ENCODE results near the gene CGA. TPM values are rescaled to one million over a fixed set of nuclear protein-coding genes. Genes with fewer than 3 reads are reported as not detected.
"Not testable (repeated sequence)": the region's sequence is repeated elsewhere in the genome, so short reads cannot be mapped to it uniquely, and the experiment has no call there.

The CGA gene
- 0.33 TPM for polyA plus RNA-seq (2013, experiment 1 of 2)
- not detected for polyA plus RNA-seq (2013, experiment 2 of 2)

DNA sequence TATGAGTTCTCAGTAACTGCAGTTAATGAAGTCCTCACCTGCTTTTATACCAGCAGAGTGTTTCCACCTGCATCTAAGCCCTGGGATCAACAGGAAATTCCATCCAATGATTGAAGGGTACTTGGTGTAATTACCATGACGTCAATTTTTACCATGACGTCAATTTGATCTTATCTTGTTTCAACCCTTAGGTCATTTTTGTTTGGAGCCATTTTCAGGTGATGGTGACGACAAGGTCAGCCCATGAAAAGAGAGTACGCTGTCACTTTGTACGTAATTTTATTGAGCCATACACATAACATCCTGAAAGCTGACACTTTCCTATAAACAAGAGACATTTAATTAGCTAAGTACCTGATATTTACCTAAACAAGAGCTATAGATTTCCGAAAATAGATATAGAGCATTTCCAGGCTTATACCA, at the start of gene CGA:
TSS of gene CGA (minus strand) at position 20 of the 423 bp plus-strand sequence. CDS start 6,906 bp downstream, outside the sequence.
- Histone ChIP-seq H3K4me1 (ENCODE audit: control insufficient read depth, insufficient read depth, low read length, poor library complexity, severe bottlenecking) (no peaks in the 10 kb centered on the region), H3K27ac (ENCODE audit: low read depth, low read length, severe bottlenecking) (no peak within 1 kb of the TSS), H3K4me3 (ENCODE audit: extremely low read depth, insufficient read depth, low read length, poor library complexity, severe bottlenecking) (no peak within 1 kb of the TSS), H3K36me3 (ENCODE audit: control insufficient read depth, insufficient read depth, low read length) (no peaks in the 10 kb centered on the region), H3K9me3 (ENCODE audit: control insufficient read depth, low read length) (no peaks in the 10 kb centered on the region)
- 91 to 93% methylated on average over 3 to 5 of the region's 6 CpGs for WGBS, 2 experiments (ENCODE audit: insufficient coverage in 2 of 2)

DNA sequence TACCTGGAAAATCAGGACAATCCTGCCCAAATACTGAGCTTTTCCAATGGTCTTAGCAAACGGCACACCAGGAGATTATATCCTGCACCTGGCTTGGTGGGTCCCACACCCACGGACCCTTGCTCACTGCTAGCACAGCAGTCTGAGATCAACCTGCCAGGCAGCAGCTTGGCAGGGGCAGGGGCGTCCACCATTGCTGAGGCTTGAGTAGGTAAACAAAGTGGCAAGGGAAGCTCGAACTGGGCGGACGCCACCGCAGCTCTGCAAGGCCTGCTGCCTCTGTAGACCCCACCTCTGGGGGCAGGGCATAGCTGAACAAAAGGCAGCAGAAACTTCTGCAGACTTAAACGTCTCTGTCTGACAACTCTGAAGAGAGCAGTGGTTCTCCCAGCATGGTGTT, 45.0 kb upstream of the CGA start:
- not testable (repeated sequence) for H3K36me3 ChIP-seq (ENCODE audit: control insufficient read depth, insufficient read depth, low read length); H3K9me3 ChIP-seq (ENCODE audit: control insufficient read depth, low read length); H3K4me1 ChIP-seq (ENCODE audit: control insufficient read depth, insufficient read depth, low read length, poor library complexity, severe bottlenecking); H3K27ac ChIP-seq (ENCODE audit: low read depth, low read length, severe bottlenecking); H3K4me3 ChIP-seq (ENCODE audit: extremely low read depth, insufficient read depth, low read length, poor library complexity, severe bottlenecking)
- 93 to 97% methylated on average over 8 of the region's 8 CpGs for WGBS, 2 experiments (ENCODE audit: insufficient coverage in 2 of 2)

DNA sequence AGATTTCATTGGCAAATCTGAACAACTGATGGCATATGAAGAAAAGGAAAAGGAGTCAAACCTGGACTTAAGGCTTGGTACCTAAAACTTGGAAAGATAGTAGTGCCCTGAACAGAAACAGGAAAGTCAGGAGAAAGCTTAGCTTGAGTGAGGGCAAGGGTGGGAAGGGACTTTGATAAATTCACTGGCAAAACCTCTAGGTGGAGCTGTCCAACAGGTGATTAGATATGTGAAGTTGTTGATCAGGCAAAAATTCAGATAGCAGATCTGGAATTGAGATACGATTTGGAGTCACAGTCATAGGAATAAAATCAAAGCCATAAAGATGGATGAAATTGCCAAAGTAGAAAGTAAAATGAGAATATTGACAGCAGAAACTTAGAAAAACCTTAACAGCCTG, 44.3 kb upstream of the CGA start:
- WGBS, 2 experiments (ENCODE audit: insufficient coverage in 2 of 2) = 63 to 70% methylated on average over 1 of the region's 1 CpG
- H3K9me3 ChIP-seq (ENCODE audit: control insufficient read depth, low read length) = peaks cover 5% of the 10 kb centered on the region
- no peaks in the 10 kb centered on the region for H3K36me3 ChIP-seq (ENCODE audit: control insufficient read depth, insufficient read depth, low read length)
- no peaks in the 10 kb centered on the region for H3K4me1 ChIP-seq (ENCODE audit: control insufficient read depth, insufficient read depth, low read length, poor library complexity, severe bottlenecking)
- H3K4me3 ChIP-seq (ENCODE audit: extremely low read depth, insufficient read depth, low read length, poor library complexity, severe bottlenecking) = no peak overlapping the region
- no peak overlapping the region for H3K27ac ChIP-seq (ENCODE audit: low read depth, low read length, severe bottlenecking)

DNA sequence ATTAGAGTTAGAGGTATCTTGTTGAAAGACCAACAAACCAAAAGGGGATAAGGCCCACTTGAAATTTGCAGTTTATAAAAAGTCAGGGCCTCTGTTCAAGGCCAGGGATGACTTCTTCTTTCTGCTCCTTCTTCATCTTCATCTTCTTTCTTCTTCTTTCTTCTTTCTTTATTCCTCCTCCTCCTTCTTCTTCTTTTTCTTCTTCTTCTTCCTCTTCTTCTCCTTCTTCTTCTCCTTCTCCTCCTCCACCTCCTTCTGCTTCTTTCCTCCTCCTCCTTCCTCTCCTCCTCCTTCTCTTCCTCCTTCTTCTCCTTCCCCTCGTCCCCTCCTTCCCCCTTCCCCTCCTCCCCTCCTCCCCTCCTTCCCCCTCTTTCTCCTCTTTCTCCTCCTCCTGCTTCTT, 42.1 kb upstream of the CGA start:
- 13% methylated on average over 1 of the region's 1 CpG; no CpG with 5 or more reads in 1 of the 2 experiments for WGBS, 2 experiments (ENCODE audit: insufficient coverage in 2 of 2)
- H3K4me3 ChIP-seq (ENCODE audit: extremely low read depth, insufficient read depth, low read length, poor library complexity, severe bottlenecking) = no peak overlapping the region
- peaks cover 9% of the 10 kb centered on the region for H3K9me3 ChIP-seq (ENCODE audit: control insufficient read depth, low read length)
- no peaks in the 10 kb centered on the region for H3K4me1 ChIP-seq (ENCODE audit: control insufficient read depth, insufficient read depth, low read length, poor library complexity, severe bottlenecking)
- H3K27ac ChIP-seq (ENCODE audit: low read depth, low read length, severe bottlenecking) = no peak overlapping the region
- H3K36me3 ChIP-seq (ENCODE audit: control insufficient read depth, insufficient read depth, low read length) = no peaks in the 10 kb centered on the region

DNA sequence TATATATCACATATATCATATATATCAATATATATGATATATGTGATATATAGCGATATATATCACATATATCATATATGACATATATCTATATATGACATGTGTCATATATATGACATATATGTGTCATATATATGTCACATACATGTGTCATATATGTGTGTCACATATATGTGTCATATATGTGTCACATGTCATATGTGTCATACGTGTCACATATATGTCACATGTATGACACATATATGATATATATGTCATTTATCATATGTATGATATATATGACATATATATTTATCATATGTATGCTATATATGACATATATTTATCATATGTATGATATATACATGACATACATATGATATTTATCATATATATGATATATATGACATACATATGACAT, 32.8 kb upstream of the CGA start:
- WGBS, 2 experiments (ENCODE audit: insufficient coverage in 2 of 2) = no CpG with 5 or more reads among the region's 2 CpGs
- H3K4me3 ChIP-seq (ENCODE audit: extremely low read depth, insufficient read depth, low read length, poor library complexity, severe bottlenecking) = no peak overlapping the region
- no peaks in the 10 kb centered on the region for H3K9me3 ChIP-seq (ENCODE audit: control insufficient read depth, low read length)
- no peak overlapping the region for H3K27ac ChIP-seq (ENCODE audit: low read depth, low read length, severe bottlenecking)
- H3K4me1 ChIP-seq (ENCODE audit: control insufficient read depth, insufficient read depth, low read length, poor library complexity, severe bottlenecking) = no peaks in the 10 kb centered on the region
- H3K36me3 ChIP-seq (ENCODE audit: control insufficient read depth, insufficient read depth, low read length) = no peaks in the 10 kb centered on the region

DNA sequence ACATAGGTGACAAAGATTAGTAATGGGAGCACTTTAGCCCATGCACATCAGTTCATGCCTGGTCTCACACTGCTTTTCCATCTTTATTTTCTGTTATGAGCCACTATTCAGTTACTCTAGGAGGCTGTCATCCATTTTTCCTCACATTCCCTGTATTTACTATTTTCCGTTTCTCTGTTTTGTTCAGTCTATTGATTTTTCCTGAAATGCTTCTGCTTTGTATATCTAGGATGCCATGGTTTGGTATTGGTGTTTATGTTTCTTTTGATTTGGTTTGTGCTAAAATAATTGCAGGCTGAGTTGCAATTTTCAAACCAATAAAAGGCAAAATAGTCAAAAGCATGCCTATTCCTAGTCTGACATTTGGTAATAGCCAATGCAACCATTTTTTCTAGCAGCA, 31.6 kb upstream of the CGA start:
- H3K4me1 ChIP-seq (ENCODE audit: control insufficient read depth, insufficient read depth, low read length, poor library complexity, severe bottlenecking) = no peaks in the 10 kb centered on the region
- H3K4me3 ChIP-seq (ENCODE audit: extremely low read depth, insufficient read depth, low read length, poor library complexity, severe bottlenecking) = no peak overlapping the region
- no peaks in the 10 kb centered on the region for H3K9me3 ChIP-seq (ENCODE audit: control insufficient read depth, low read length)
- no CpG with 5 or more reads among the region's 1 CpG for WGBS, 2 experiments (ENCODE audit: insufficient coverage in 2 of 2)
- H3K27ac ChIP-seq (ENCODE audit: low read depth, low read length, severe bottlenecking) = no peak overlapping the region
- H3K36me3 ChIP-seq (ENCODE audit: control insufficient read depth, insufficient read depth, low read length) = no peaks in the 10 kb centered on the region

DNA sequence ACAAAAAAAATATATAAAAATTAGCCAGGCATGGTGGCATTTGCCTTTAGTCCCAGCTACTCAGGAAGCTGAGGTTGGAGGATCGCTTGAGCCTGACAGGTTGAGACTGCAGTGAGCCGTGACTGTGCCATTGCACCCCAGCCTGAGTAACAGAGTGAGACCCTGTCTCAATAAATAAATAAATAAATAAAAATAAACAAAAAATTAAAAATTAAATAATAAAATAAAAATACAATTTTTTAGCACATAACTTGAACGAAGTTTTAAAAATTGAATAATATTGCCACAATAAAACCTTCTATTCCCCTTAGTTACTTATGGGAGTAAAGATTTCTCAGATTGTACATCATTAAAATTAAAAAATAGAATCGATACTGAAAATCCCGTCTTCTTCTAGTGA, 29.2 kb upstream of the CGA start:
- Histone ChIP-seq H3K4me3 (ENCODE audit: extremely low read depth, insufficient read depth, low read length, poor library complexity, severe bottlenecking) (no peak overlapping the region), H3K36me3 (ENCODE audit: control insufficient read depth, insufficient read depth, low read length) (no peaks in the 10 kb centered on the region), H3K9me3 (ENCODE audit: control insufficient read depth, low read length) (no peaks in the 10 kb centered on the region), H3K4me1 (ENCODE audit: control insufficient read depth, insufficient read depth, low read length, poor library complexity, severe bottlenecking) (no peaks in the 10 kb centered on the region), H3K27ac (ENCODE audit: low read depth, low read length, severe bottlenecking) (no peak overlapping the region)
- 100% methylated on average over 1 of the region's 5 CpGs; no CpG with 5 or more reads in 1 of the 2 experiments for WGBS, 2 experiments (ENCODE audit: insufficient coverage in 2 of 2)

DNA sequence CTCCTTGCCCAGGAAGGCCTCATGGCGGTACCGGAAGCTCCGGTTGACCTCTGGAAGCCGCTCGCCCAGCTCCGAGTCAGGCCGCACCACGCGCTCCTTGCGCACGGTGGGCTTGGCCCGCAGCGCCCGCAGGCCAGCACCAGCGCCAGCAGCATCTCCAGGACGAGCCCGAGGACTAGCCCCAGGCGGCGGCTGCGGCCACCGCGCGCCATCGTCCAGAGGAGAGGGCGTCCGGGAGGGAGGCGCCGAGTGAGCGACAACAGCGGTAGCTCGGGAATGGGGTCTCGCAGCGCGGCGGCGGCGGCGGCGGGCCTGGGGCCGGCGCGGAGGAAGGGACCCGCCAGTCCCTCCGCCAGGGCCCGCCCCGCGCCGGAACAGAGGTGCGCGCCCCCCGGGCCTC, 27.6 kb upstream of the CGA start:
- Histone ChIP-seq H3K36me3 (ENCODE audit: control insufficient read depth, insufficient read depth, low read length) (no peaks in the 10 kb centered on the region), H3K9me3 (ENCODE audit: control insufficient read depth, low read length) (no peaks in the 10 kb centered on the region)
- WGBS, 2 experiments (ENCODE audit: insufficient coverage in 2 of 2) = 96 to 98% methylated on average over 45 to 50 of the region's 51 CpGs

DNA sequence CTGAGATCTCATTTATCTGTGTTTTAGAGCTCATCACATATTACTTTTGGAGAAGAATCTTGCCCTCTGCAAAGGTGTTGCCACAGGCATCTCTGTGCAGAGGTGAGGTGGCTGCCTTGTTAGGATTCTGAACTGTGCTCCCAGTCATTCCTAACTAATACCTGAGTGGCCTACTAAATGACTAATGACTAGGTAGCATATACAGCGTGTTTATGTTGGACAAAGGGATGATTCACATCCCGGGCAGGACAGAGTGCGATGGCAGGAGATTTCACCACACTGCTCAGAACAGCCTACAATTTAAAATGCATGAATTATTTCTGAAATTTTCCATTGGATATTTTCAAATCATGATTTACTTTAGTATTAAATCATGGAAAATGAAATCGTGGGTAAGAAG, 23.1 kb upstream of the CGA start:
- WGBS, 2 experiments (ENCODE audit: insufficient coverage in 2 of 2) = 100% methylated on average over 1 to 2 of the region's 4 CpGs
- H3K9me3 ChIP-seq (ENCODE audit: control insufficient read depth, low read length) = no peaks in the 10 kb centered on the region
- H3K4me3 ChIP-seq (ENCODE audit: extremely low read depth, insufficient read depth, low read length, poor library complexity, severe bottlenecking) = no peak overlapping the region
- H3K4me1 ChIP-seq (ENCODE audit: control insufficient read depth, insufficient read depth, low read length, poor library complexity, severe bottlenecking) = no peaks in the 10 kb centered on the region
- no peaks in the 10 kb centered on the region for H3K36me3 ChIP-seq (ENCODE audit: control insufficient read depth, insufficient read depth, low read length)
- no peak overlapping the region for H3K27ac ChIP-seq (ENCODE audit: low read depth, low read length, severe bottlenecking)

More for the DNA sequence above, 27.6 kb upstream of the CGA start:
- H3K4me3 ChIP-seq (ENCODE audit: extremely low read depth, insufficient read depth, low read length, poor library complexity, severe bottlenecking) = no peak overlapping the region
- H3K27ac ChIP-seq (ENCODE audit: low read depth, low read length, severe bottlenecking) = no peak overlapping the region
- H3K4me1 ChIP-seq (ENCODE audit: control insufficient read depth, insufficient read depth, low read length, poor library complexity, severe bottlenecking) = no peaks in the 10 kb centered on the region

DNA sequence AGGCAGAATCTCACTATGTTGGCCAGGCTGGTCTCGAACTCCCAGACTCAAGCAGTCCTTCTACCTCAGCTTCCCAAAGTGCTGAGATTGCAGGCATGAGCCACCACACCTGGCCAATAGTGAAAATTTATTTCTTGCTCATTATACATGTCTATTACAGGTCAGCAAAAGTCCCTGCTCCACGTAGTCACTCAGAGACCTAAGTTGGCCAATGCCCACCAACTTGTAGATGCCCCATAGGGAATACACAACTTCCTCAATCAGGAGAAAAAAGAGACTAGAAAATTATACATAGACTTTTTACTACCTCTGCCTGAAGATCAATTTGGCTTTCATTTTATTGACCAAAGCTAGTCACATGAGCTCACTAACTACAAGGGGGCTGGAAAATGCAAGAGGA, 22.0 kb upstream of the CGA start:
- H3K9me3 ChIP-seq (ENCODE audit: control insufficient read depth, low read length) = no peaks in the 10 kb centered on the region
- 92 to 100% methylated on average over 2 of the region's 2 CpGs for WGBS, 2 experiments (ENCODE audit: insufficient coverage in 2 of 2)
- H3K36me3 ChIP-seq (ENCODE audit: control insufficient read depth, insufficient read depth, low read length) = no peaks in the 10 kb centered on the region
- no peak overlapping the region for H3K4me3 ChIP-seq (ENCODE audit: extremely low read depth, insufficient read depth, low read length, poor library complexity, severe bottlenecking)
- no peaks in the 10 kb centered on the region for H3K4me1 ChIP-seq (ENCODE audit: control insufficient read depth, insufficient read depth, low read length, poor library complexity, severe bottlenecking)
- no peak overlapping the region for H3K27ac ChIP-seq (ENCODE audit: low read depth, low read length, severe bottlenecking)

DNA sequence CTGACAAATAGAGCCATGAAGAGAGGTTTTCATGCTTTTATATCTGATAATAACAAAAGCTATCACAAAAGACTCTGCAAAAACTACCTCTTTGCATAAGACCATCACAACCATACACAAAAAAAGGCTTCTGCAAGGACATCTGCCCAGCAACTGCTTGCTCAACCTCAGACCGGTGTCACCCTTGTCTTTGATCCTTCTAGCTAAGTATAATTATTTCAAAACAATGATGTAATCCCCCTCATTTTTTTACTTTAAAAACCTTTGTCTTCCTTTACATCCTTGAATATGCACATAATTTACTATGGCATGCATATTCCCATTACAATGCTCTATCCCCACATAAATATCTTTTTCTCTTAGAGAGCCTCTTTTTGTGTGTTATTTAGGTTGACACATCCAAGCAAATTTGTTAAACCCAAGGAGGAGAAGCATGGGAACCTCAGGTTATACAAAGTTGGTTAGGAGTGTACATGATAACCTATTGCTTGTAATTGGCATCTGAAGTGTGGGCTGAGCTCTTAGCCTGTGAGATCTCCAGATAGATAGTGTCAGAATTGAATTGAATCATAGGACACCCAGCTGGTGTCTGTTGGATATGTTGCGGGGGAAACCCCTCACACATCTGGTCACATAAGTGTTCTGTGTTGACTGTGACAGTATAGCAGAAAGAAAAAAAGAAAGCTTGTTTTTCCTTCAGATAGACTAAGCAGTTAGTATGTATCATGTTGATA, 20.7 kb upstream of the CGA start:
- H3K36me3 ChIP-seq (ENCODE audit: control insufficient read depth, insufficient read depth, low read length) = no peaks in the 10 kb centered on the region
- H3K4me3 ChIP-seq (ENCODE audit: extremely low read depth, insufficient read depth, low read length, poor library complexity, severe bottlenecking) = no peak overlapping the region
- WGBS, 2 experiments (ENCODE audit: insufficient coverage in 2 of 2) = 60 to 67% methylated on average over 1 of the region's 2 CpGs
- H3K27ac ChIP-seq (ENCODE audit: low read depth, low read length, severe bottlenecking) = no peak overlapping the region
- H3K9me3 ChIP-seq (ENCODE audit: control insufficient read depth, low read length) = no peaks in the 10 kb centered on the region
- no peaks in the 10 kb centered on the region for H3K4me1 ChIP-seq (ENCODE audit: control insufficient read depth, insufficient read depth, low read length, poor library complexity, severe bottlenecking)
